ENCODE results near the gene C5orf22.

DNA sequence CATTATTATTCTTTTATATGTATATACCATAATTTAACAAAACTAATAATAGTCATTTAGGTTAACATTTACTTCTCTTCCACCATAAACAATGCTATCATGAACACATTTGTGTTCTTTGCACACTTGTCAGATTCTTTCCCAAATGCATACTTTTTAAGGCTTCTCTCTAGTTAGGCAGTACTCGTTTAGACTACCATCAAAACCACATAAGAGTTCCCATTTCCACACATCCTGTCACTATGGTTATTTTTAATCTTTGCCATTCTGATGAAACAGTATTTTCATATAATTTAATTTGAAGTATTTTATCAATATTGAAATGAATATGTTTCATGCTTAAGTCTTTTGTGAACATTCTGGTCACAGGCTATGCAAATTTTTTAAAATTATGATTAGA, 15.3 kb upstream of the C5orf22 start:
- TF ChIP-seq EZH2 (IDR thresholded peaks at IDR 0.05) (no peak), POLR2AphosphoS5 (IDR thresholded peaks at IDR 0.05; ENCODE audit: borderline replicate concordance, low read depth, low read length) (no peak), FOXP2 (optimal IDR thresholded peaks at IDR 0.05; ENCODE audit: control extremely low read depth, extremely low read length, insufficient read depth) (no peak)

Data from SK-N-MC (cell line).